HEK293 (cell line): ENCODE results near the gene SHISA9.

Source experiments
- CTCF ChIA-PET: fragments of 350-600 bp; formaldehyde crosslinking; extraction: SDS; loops from one replicate; lab custom pipeline; 2021; ENCODE audit warnings: antibody characterized with exemption; lab: Yijun Ruan, JAX
- POLR2A ChIA-PET: fragments of 300-600 bp; formaldehyde crosslinking; extraction: SDS; loops from one replicate; lab custom pipeline; 2020; ENCODE audit warnings: antibody characterized with exemption, inconsistent platforms; lab: Yijun Ruan, JAX
- H3K27ac ChIP-seq: fragments of 200-500 bp; sonication (Bioruptor generic); 2 replicates; pipeline ENCODE4 v1.5.1; 2014; ENCODE audit warnings: low read depth, low read length, control low read depth, inconsistent platforms; ENCODE audit errors: extremely low read depth
- H3K36me3 ChIP-seq, 2 experiments: fragments of 200-500 bp in 1 of 2; sonication (Bioruptor generic) in 1 of 2; 1 replicate in 1 of 2; 2 replicates in 1 of 2; pipeline ENCODE4 v1.5.1; 2014 to 2017; ENCODE audit warnings: inconsistent platforms in 2 of 2, low read length in 2 of 2; ENCODE audit not compliant: control insufficient read depth in 2 of 2, insufficient read depth in 1 of 2
- H3K4me1 ChIP-seq: fragments of 200-500 bp; sonication (Bioruptor generic); 2 replicates; pipeline ENCODE4 v1.5.1; 2014; ENCODE audit warnings: mild to moderate bottlenecking, low read length, inconsistent platforms; ENCODE audit not compliant: control insufficient read depth, insufficient read depth
- H3K4me3 ChIP-seq: 2 replicates; pipeline ENCODE4 v1.5.1; 2011; ENCODE audit warnings: low read depth, mild to moderate bottlenecking, control low read depth, low read length, moderate library complexity
- H3K9me3 ChIP-seq: fragments of 200-500 bp; sonication (Bioruptor generic); 2 replicates; pipeline ENCODE4 v1.5.1; 2014; ENCODE audit warnings: low read depth, low read length, inconsistent platforms; ENCODE audit not compliant: control insufficient read depth, insufficient read depth
- INSM2 ChIP-seq: fragments of 450-650 bp; formaldehyde crosslinking; IDR thresholded peaks from 2 replicates; pipeline ENCODE4 v1.5.1; 2016; ENCODE audit warnings: missing biosample characterization, missing genetic modification characterization
- KLF7 ChIP-seq: fragments of 450-650 bp; formaldehyde crosslinking; IDR thresholded peaks from 2 replicates; pipeline ENCODE4 v1.5.1; 2016; ENCODE audit warnings: missing biosample characterization, missing genetic modification characterization, borderline replicate concordance
- RBAK ChIP-seq: fragments of 450-650 bp; formaldehyde crosslinking; IDR thresholded peaks from 2 replicates; pipeline ENCODE4 v1.5.1; 2016; ENCODE audit warnings: missing biosample characterization, missing genetic modification characterization
- SCRT1 ChIP-seq: fragments of 450-650 bp; formaldehyde crosslinking; IDR thresholded peaks from 2 replicates; pipeline ENCODE4 v1.5.1; 2016; ENCODE audit warnings: missing biosample characterization, missing genetic modification characterization, borderline replicate concordance
- SP7 ChIP-seq: fragments of 450-650 bp; formaldehyde crosslinking; IDR thresholded peaks from 2 replicates; pipeline ENCODE4 v1.5.1; 2016; ENCODE audit warnings: missing biosample characterization, missing genetic modification characterization
- TRIM28 ChIP-seq: IDR thresholded peaks from 2 replicates; pipeline ENCODE4 v1.6.1; 2011; ENCODE audit warnings: low read length, control low read depth, borderline replicate concordance
- ZBTB21 ChIP-seq: fragments of 450-650 bp; formaldehyde crosslinking; IDR thresholded peaks from 2 replicates; pipeline ENCODE4 v1.5.1; 2017; ENCODE audit warnings: missing biosample characterization, missing genetic modification characterization
- ZNF112 ChIP-seq: fragments of 450-650 bp; formaldehyde crosslinking; IDR thresholded peaks from 2 replicates; pipeline ENCODE4 v1.5.0; 2017; ENCODE audit warnings: missing biosample characterization, missing genetic modification characterization
- ZNF214 ChIP-seq: fragments of 450-650 bp; formaldehyde crosslinking; IDR thresholded peaks from 2 replicates; pipeline ENCODE4 v1.5.1; 2017; ENCODE audit warnings: missing biosample characterization, mild to moderate bottlenecking, missing genetic modification characterization, borderline replicate concordance
- ZNF23 ChIP-seq: fragments of 450-650 bp; formaldehyde crosslinking; IDR thresholded peaks from 2 replicates; pipeline ENCODE4 v1.5.1; 2016; ENCODE audit warnings: missing biosample characterization, missing genetic modification characterization, borderline replicate concordance
- ZNF266 ChIP-seq: fragments of 450-650 bp; formaldehyde crosslinking; IDR thresholded peaks from 2 replicates; pipeline ENCODE4 v1.5.1; 2016; ENCODE audit warnings: missing biosample characterization, missing genetic modification characterization, low read depth
- ZNF274 ChIP-seq, 2 experiments: fragments of 200-500 bp in 1 of 2; fragments of 450-650 bp in 1 of 2; sonication (Bioruptor generic) in 1 of 2; formaldehyde crosslinking in 1 of 2; IDR thresholded peaks; 2 replicates each; pipeline versions ENCODE4 v1.5.1 to v1.6.1; 2014 to 2016; ENCODE audit warnings: borderline replicate concordance in 1 of 2, inconsistent platforms in 1 of 2, low read length in 1 of 2, missing biosample characterization in 1 of 2, missing genetic modification characterization in 1 of 2
- ZNF324 ChIP-seq: fragments of 450-650 bp; formaldehyde crosslinking; IDR thresholded peaks from 2 replicates; pipeline ENCODE4 v1.5.1; 2016; ENCODE audit warnings: missing biosample characterization, missing genetic modification characterization
- ZNF350 ChIP-seq: fragments of 450-650 bp; formaldehyde crosslinking; IDR thresholded peaks from 2 replicates; pipeline ENCODE4 v1.5.0; 2017; ENCODE audit warnings: missing biosample characterization, mild to moderate bottlenecking, missing genetic modification characterization
- ZNF366 ChIP-seq: fragments of 450-650 bp; formaldehyde crosslinking; conservative IDR thresholded peaks from 2 replicates; pipeline ENCODE4 v1.5.1; 2016; ENCODE audit warnings: missing biosample characterization, missing genetic modification characterization
- ZNF549 ChIP-seq: fragments of 450-650 bp; IDR thresholded peaks from 2 replicates; pipeline ENCODE4 v1.5.1; 2018; ENCODE audit warnings: missing biosample characterization, missing genetic modification characterization, mild to moderate bottlenecking, inconsistent platforms, moderate library complexity
- ZNF555 ChIP-seq: fragments of 450-650 bp; formaldehyde crosslinking; conservative IDR thresholded peaks from 2 replicates; pipeline ENCODE4 v1.5.1; 2017; ENCODE audit warnings: missing biosample characterization, mild to moderate bottlenecking, missing genetic modification characterization, inconsistent platforms
- ZNF645 ChIP-seq: fragments of 450-650 bp; formaldehyde crosslinking; IDR thresholded peaks from 2 replicates; pipeline ENCODE4; 2016; ENCODE audit warnings: missing biosample characterization, missing genetic modification characterization
- ZNF654 ChIP-seq: fragments of 450-650 bp; formaldehyde crosslinking; IDR thresholded peaks from 2 replicates; pipeline ENCODE4 v1.5.1; 2016; ENCODE audit warnings: low read depth, missing biosample characterization, missing genetic modification characterization
- ZNF660 ChIP-seq: fragments of 450-650 bp; IDR thresholded peaks from 2 replicates; pipeline ENCODE4 v1.5.1; 2018; ENCODE audit warnings: missing biosample characterization, mild to moderate bottlenecking, missing genetic modification characterization
- ZNF707 ChIP-seq: fragments of 450-650 bp; formaldehyde crosslinking; IDR thresholded peaks from 2 replicates; pipeline ENCODE4 v1.5.1; 2016; ENCODE audit warnings: missing biosample characterization, missing genetic modification characterization
- ZNF776 ChIP-seq: fragments of 450-650 bp; formaldehyde crosslinking; IDR thresholded peaks from 2 replicates; pipeline ENCODE4 v1.5.0; 2017; ENCODE audit warnings: missing biosample characterization, missing genetic modification characterization, borderline replicate concordance
- ZNF777 ChIP-seq: fragments of 450-650 bp; formaldehyde crosslinking; IDR thresholded peaks from 2 replicates; pipeline ENCODE4 v1.5.1; 2017; ENCODE audit warnings: missing biosample characterization, missing genetic modification characterization, borderline replicate concordance
- ZSCAN16 ChIP-seq: fragments of 450-650 bp; formaldehyde crosslinking; IDR thresholded peaks from 2 replicates; pipeline ENCODE4 v1.5.1; 2016; ENCODE audit warnings: missing biosample characterization, missing genetic modification characterization
- ZXDB ChIP-seq: fragments of 450-650 bp; formaldehyde crosslinking; IDR thresholded peaks from 2 replicates; pipeline ENCODE4 v1.5.1; 2016; ENCODE audit warnings: missing biosample characterization, missing genetic modification characterization
- TF ChIP-seq, protein P1 (sequence below): fragments of 450-650 bp; formaldehyde crosslinking; IDR thresholded peaks from 2 replicates; pipeline ENCODE4 v1.5.1; 2016; ENCODE audit warnings: missing biosample characterization, missing genetic modification characterization, low read depth
- TF ChIP-seq, protein P2 (sequence below): fragments of 450-650 bp; formaldehyde crosslinking; IDR thresholded peaks from 2 replicates; pipeline ENCODE4 v1.5.0; 2017; ENCODE audit warnings: missing biosample characterization, missing genetic modification characterization, borderline replicate concordance

SHISA9 gene

GRCh38 chr16:12904329-12904671 lies 2.9 kb downstream of the SHISA9 start:
- TF ChIP-seq INSM2 (tag by site-specific recombination), result no peak
- no peak for TF ChIP-seq ZNF645 (tag by site-specific recombination)
- no peak for TF ChIP-seq SP7 (tag by site-specific recombination)
- no peak for TF ChIP-seq ZSCAN16 (tag by site-specific recombination)
- TF ChIP-seq ZNF776 (tag by site-specific recombination), result no peak
- no peak for TF ChIP-seq ZNF555 (tag by site-specific recombination)
- TF ChIP-seq RBAK (tag by site-specific recombination), result no peak
- TF ChIP-seq, protein P1, sequence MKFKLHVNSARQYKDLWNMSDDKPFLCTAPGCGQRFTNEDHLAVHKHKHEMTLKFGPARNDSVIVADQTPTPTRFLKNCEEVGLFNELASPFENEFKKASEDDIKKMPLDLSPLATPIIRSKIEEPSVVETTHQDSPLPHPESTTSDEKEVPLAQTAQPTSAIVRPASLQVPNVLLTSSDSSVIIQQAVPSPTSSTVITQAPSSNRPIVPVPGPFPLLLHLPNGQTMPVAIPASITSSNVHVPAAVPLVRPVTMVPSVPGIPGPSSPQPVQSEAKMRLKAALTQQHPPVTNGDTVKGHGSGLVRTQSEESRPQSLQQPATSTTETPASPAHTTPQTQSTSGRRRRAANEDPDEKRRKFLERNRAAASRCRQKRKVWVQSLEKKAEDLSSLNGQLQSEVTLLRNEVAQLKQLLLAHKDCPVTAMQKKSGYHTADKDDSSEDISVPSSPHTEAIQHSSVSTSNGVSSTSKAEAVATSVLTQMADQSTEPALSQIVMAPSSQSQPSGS (tag by site-specific recombination), result no peak
- no peak for TF ChIP-seq TRIM28
- TF ChIP-seq KLF7, result no peak
- no peak for TF ChIP-seq ZNF23 (tag by site-specific recombination)
- no peak for TF ChIP-seq ZNF707 (tag by site-specific recombination)
- no peak for TF ChIP-seq ZNF654 (tag by site-specific recombination)
- TF ChIP-seq ZNF274 (IDR thresholded peaks at IDR 0.05; ENCODE audit: low read length), result no peak
- TF ChIP-seq ZNF274 (tag by site-specific recombination; IDR thresholded peaks at IDR 0.05; ENCODE audit: borderline replicate concordance), result no peak
- TF ChIP-seq, protein P2, sequence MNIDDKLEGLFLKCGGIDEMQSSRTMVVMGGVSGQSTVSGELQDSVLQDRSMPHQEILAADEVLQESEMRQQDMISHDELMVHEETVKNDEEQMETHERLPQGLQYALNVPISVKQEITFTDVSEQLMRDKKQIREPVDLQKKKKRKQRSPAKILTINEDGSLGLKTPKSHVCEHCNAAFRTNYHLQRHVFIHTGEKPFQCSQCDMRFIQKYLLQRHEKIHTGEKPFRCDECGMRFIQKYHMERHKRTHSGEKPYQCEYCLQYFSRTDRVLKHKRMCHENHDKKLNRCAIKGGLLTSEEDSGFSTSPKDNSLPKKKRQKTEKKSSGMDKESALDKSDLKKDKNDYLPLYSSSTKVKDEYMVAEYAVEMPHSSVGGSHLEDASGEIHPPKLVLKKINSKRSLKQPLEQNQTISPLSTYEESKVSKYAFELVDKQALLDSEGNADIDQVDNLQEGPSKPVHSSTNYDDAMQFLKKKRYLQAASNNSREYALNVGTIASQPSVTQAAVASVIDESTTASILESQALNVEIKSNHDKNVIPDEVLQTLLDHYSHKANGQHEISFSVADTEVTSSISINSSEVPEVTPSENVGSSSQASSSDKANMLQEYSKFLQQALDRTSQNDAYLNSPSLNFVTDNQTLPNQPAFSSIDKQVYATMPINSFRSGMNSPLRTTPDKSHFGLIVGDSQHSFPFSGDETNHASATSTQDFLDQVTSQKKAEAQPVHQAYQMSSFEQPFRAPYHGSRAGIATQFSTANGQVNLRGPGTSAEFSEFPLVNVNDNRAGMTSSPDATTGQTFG, result no peak
- no peak for TF ChIP-seq ZNF350 (tag by site-specific recombination)
- Histone ChIP-seq H3K4me3 (no peak overlapping the region), H3K9me3 (no peaks in the 10 kb centered on the region), H3K4me1 (no peaks in the 10 kb centered on the region), H3K27ac (no peak overlapping the region), H3K36me3 (no peaks in the 10 kb centered on the region)
- CTCF ChIA-PET, result interaction anchor here (0.6 kb wide), 1 partner anchor 870 kb away, joined by 3 read pairs; no protein-coding TSS in a partner anchor
- POLR2A ChIA-PET, result no interaction called here

DNA sequence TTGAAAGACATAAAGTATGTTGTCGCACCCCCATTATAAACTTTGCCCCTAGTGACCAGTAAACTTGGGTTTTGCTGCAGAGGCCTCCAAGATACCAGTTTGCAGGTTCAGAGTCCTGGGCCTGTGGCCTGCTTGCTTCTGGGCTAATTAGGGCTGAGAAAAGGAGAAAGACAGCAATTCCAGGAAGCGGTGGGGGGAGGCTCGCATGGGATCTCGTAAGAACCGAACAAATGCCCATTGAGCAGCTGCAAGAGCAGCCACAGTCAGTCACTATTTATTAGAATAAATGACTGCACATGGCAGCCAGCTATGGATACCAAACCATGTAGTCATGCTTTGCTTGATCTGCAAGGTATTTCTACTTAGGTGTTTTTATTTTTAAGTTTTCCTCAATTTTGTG lies 4.9 kb downstream of the SHISA9 start:
- Histone ChIP-seq H3K36me3 (no peaks in the 10 kb centered on the region), H3K4me3 (no peak overlapping the region), H3K27ac (no peak overlapping the region), H3K9me3 (no peaks in the 10 kb centered on the region), H3K4me1 (no peaks in the 10 kb centered on the region)
- CTCF ChIA-PET, result interaction anchor here (0.5 to 0.9 kb wide), 2 partner anchors 10 to 80 kb away, joined by 3 read pairs; no protein-coding TSS in a partner anchor
- POLR2A ChIA-PET, result no interaction called here
- TF ChIP-seq ZBTB21 (tag by site-specific recombination) (no peak), ZXDB (no peak), ZNF266 (tag by site-specific recombination) (no peak), RBAK (tag by site-specific recombination) (no peak), ZNF549 (tag by site-specific recombination) (no peak), SCRT1 (no peak), ZNF555 (tag by site-specific recombination) (no peak), ZNF324 (tag by site-specific recombination) (no peak), ZNF214 (tag by site-specific recombination) (no peak), ZNF112 (tag by site-specific recombination) (no peak), ZNF777 (tag by site-specific recombination) (no peak), ZNF366 (tag by site-specific recombination) (no peak), ZNF660 (tag by site-specific recombination) (no peak)
- TF ChIP-seq, protein P2, result no peak
